HG02885 (cell line): ENCODE data around the gene SLC4A4.

Experiments
- ATAC-seq: cut with Tn5 transposase; IDR thresholded peaks from one replicate; pipeline ENCODE4 v1.9.1; 2021; ENCODE audit warnings: mild to moderate bottlenecking; ENCODE audit not compliant: unreplicated experiment, poor library complexity

Gene SLC4A4

GRCh38 chr4:71461422-71461821 is 122.6 kb downstream of the SLC4A4 start:
- no peak for ATAC-seq

- no peak for ATAC-seq
These were observed 128.0 kb downstream of the SLC4A4 start for GRCh38 chr4:71466775-71467174.

DNA sequence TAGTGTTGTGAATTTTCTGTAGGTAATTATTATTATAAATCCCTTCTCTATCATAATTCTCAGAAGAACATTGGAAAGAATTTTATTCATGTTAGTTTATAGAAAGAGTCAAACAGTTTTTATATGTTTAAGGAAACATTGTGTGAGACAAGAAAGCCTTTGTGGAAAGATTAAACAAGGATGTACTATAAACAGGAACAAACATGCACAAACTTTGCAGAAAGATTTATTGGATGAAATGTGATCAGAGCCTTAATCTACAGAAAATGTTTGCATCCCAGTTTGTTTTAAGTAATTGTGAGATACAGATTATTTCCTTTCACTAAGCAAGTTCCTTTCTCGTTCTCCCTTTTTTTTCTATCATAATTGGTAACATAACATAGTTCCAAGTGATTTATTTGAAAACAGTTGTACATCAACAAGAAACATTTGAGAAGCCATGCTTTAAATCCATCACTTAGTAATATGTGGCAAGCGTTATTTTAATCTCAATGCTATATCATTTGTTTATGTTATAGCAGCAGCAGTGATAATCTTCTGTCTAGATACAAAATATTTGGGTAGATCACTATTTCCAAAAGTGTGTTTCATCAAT is 129.4 kb downstream of the SLC4A4 start:
- ATAC-seq = no peak

GRCh38 chr4:71469541-71469940 is 130.7 kb downstream of the SLC4A4 start:
- ATAC-seq = no peak

- ATAC-seq = no peak
These were observed 131.7 kb downstream of the SLC4A4 start for GRCh38 chr4:71470524-71470923.

DNA sequence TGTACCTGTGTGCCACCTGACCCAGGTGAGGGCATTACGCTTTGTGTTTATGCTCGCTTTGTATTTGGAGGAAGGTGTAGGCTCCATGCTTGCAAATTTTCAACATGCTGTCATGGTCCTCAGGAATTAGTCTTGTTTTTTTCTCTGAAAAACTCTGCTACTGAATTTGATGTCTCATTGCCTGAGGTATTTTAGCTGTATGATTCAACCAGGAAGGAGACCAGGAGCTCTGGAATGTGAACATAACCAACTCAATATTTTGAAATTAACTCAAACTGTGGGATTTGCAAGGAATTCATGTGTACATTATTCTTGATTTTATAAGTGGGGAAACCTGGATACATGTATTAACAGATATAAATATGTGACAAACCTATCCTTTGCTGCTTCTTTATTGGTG is 134.1 kb downstream of the SLC4A4 start:
- no peak for ATAC-seq

DNA sequence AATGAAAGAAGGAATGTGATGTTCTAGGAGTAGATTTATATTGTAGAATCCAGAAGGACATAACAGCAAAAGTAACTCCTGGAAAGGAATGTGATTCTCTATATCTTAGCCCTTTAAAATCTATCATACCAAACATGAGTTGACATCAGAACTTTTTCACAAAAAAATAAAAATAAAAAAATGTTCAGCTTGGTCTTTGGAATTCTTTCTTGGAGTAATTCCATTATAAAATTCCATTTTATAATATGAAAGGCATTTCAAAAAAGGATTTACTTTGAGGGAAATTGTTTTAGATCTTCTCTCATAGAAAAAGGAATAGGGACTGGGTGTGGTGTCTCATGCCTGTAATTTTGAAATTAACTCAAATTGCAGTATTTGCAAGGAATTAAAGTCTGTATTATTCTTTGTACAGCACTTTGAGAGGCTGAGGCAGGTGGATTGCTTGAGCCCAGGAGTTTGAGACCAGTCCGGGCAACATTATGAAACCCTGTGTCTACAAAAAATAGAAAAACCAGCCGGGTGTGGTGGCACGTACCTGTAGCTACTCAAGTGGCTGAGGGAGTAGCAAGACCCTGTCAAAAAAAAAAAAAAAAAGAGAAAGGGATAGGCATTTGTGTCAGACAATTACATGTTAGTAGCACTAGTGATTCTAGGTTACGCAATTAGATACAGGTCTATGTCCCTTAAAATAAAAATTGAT is 134.9 kb downstream of the SLC4A4 start:
- ATAC-seq = no peak

GRCh38 chr4:71474731-71475130 is 135.9 kb downstream of the SLC4A4 start:
- ATAC-seq = no peak

DNA sequence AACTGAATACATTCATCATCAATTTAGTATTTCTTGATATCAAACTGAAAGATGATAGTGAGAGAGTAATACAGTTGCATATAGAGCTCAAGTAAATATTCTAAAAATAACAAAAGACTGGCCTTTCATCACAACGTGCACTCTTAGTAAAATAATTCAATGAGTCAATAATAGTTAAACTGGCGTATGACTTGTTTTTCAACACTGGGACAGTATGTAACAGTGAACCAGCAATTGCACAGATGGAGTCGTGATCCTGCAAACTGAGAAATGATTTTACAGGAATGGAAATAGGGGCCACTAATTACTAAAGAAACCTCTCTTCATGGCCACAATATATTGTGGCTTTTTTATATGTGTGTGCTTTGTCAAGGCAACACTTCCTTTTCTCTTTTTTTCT is 137.4 kb downstream of the SLC4A4 start:
- ATAC-seq = no peak

DNA sequence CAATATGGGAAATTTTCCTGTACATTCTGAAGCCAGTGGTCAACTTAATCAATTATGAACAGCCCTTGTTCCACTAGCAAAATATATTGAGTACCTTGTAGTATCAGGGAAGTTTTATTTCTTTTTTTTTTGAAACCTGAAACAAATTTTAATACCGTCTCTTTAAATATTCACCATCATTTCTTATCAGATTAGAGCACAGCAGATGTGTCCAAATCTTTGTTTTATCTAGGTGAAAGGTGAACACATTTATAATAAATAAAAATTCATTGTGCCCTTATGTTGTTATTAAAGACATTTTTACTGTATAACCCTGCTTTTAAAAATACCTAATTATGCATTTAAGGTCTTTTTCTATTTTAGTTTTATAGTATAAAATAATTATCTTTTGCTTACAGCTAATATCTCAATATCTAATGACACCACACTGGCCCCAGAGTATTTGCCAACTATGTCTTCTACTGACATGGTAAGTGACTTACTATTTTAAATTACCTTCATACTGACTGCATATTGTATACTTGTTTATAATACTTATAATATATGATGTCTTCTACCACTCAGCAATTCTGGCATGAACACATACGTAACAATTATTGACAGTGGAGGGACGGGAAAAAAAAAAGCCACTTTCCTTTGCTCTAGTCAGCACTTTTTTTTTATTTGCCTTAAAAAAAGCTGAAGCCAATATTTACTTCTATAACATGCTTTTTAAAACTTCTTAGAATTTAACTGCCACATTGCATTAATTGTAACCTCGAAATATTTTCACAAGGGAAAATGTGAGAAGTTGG is 147.9 kb downstream of the SLC4A4 start:
- no peak for ATAC-seq

DNA sequence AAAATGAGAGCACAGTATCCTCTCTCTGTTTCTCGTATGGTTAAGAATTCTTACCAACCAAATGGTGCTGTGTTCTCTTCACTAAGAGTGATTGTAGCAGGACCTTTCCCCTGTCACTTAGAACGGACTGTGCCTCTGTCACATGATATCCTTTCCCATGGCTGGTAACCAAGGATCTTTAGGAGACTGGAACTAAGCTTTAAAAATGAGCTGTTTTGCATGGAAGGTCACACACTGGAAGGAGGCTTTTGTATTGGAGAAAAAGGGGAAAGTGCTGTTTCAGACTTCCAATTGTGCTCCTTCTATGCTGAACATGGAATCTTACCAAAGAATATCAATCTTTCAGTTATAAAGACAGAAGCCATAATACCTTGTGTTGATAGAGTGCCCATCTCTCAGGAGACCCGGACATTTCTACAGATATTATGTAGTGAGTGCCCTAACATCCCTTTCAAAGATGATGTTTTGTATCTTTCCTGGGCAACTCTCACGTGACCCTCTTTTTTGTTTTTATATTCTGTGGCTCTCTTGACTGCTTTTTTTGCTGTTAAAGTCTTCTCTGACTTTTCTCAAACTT is 148.6 kb downstream of the SLC4A4 start:
- ATAC-seq = no peak

- ATAC-seq = no peak
These were observed 155.7 kb downstream of the SLC4A4 start for GRCh38 chr4:71494539-71494938.

DNA sequence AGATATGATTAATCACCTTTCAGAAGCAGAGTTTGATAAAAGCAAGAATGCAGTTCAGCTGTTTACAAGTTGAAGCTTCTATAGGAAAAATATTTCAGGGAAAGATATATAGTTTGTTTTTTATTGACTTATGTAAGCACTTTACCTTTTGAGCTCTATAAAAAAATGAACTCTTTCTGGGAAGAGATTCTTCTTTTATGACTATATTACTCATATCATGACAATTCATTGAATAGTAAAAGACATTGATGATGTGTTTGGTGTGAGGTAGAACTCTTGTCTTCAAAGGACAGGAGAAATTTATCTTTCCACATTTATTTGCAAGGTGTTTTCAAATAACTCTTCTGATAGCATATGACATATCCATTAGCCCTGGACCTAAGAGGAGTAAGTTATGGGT is 156.6 kb downstream of the SLC4A4 start:
- no peak for ATAC-seq

DNA sequence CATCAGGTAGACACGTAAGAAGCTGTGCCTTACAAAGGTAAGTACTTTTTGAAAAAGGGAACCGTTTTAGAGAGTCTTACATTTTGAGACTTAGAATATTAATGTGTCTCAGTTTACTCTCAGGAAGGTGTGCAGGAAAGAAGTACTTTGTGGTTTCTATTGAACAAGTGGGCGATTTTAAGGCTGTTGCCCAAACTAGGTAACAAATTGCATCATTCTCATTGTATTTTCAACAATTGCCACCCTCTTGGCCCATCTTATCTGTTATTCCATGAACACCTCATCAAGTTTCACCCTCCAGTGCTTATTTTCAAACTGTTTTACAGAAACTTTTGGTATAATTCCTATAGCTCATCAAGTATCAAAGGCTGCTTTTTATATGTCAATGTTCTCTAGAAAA is 158.3 kb downstream of the SLC4A4 start:
- ATAC-seq = no peak

DNA sequence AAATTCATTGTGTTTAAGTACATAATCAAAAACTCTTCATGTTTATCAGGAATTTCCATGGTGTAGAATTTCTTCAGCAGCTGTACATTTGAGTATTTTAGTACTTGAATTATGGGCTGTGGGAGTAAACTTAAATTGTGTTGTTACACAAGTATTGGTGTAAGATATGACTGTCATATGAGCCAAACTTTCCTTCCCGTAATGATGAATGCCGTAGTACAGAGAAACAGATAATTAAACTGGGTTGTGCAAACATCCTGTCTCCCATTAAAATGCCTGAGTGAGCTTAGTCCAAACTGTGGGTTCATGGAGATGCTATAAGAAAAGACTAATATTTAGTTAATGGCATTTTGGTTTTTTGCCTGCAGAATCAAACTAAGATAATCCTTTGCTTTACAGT is 159.2 kb downstream of the SLC4A4 start:
- no peak for ATAC-seq

GRCh38 chr4:71498625-71499024 is 159.8 kb downstream of the SLC4A4 start:
- ATAC-seq = no peak

DNA sequence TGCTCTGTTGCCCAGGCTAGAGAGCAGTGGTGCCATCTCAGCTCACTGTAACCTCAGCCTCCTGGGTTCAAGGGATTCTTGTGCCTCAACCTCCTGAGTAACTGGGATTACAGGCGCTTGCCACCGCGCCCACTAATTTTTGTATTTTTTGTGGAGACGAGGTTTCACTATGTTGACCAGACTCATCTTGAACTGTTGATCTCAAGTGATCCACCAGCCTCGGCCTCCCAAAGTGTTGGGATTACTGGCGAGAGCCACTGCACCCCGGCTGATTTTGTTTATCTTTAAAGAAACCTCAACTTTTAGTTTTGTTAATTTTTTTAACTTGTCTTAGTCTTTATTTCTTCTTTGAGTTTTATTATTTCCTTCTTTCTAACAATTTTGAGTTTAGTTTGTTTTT is 163.2 kb downstream of the SLC4A4 start:
- no peak for ATAC-seq

DNA sequence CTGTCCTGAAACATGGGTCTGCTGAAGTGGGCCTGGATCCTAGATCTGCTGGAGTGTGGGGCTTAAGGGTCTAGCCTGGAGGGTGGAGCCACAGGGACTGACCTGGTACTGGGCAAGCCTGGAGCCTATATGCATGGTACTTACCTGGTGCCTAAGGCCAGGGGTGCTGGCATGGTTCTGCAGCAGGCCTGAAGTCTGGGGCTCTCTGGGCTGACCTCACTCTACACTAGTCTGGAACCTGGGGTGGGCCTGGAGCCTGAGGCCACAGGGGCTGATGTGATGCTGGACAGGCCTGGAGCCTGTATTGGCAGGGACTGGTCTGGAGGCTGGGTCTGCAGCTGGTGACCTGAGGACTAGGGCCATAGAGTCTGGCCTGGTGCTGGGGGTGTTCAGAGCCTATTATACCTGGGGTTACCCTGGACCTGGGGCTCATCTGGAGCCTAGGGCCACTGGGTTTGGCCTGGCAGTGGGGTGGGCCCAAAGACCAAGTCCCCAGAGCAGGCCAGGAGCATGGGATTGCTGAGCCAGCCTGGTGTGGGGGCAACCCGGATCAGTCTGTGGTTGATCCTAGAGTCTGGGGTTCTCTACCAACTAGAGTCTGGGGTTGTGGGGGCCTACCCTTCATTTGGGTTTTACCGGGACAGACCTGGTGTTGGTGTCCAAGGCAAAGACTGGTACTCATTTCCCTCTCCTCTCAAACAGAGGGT is 179.6 kb downstream of the SLC4A4 start:
- no peak for ATAC-seq

- ATAC-seq = no peak
These were observed 181.5 kb downstream of the SLC4A4 start for GRCh38 chr4:71520308-71520707.

- ATAC-seq = no peak
These were observed 182.0 kb downstream of the SLC4A4 start for GRCh38 chr4:71520850-71521249.

DNA sequence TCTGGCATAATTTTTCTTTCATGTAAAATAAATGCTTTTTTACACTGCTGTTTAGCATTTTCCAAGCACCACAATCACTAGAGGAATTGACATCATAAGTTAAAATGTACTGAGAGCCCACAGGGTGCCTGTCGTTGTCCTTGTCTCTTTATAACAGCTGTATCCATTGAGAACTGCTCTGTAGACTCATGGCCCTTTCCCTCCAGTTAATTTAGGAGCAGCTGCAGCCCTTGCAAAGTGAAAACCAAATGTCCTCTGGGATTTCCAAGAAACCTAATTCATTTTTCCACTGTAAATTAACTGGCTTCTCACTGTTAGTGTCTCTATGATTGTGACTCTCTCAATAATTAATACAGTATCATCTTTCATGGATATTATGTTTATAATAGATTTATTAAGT is 185.9 kb downstream of the SLC4A4 start:
- ATAC-seq = no peak
